Activated CD8-positive, alpha-beta memory T cell treated with anti-CD3 and anti-CD28 coated beads for 36 hours (primary cell): ENCODE results near the gene TNFSF15. TPM values are rescaled to one million over a fixed set of nuclear protein-coding genes. Genes with fewer than 3 reads are reported as not detected.

ENCODE experiments used
- CTCF ChIA-PET: fragments of 350-600 bp; sonication (Branson Sonifier 250); formaldehyde crosslinking; loops from one replicate; lab custom pipeline; 2021; ENCODE audit warnings: antibody characterized with exemption; lab: Charles Lee
- POLR2A ChIA-PET: fragments of 350-600 bp; sonication (Branson Sonifier 250); formaldehyde crosslinking; loops from one replicate; lab custom pipeline; 2021; ENCODE audit warnings: antibody characterized with exemption; lab: Charles Lee
- total RNA-seq, 2 experiments: library from RNA; stranded (reverse); gene quantifications; one replicate each; pipeline ENCODE4 v1.2.3, GENCODE V29; 2021

Gene TNFSF15
- total RNA-seq, 2 experiments from 2014 or later: 0.23 to 0.29 TPM

GRCh38 chr9:114827641-114828302 lies 21.9 kb upstream of the TNFSF15 start:
- POLR2A ChIA-PET: no interaction called here
- CTCF ChIA-PET: no interaction called here

- POLR2A ChIA-PET: no interaction called here
- CTCF ChIA-PET: interaction anchor here (1.5 kb wide), 1 partner anchor 84 kb away, joined by 3 read pairs; no protein-coding TSS in a partner anchor
Observed at GRCh38 chr9:114826431-114826830, 20.6 kb upstream of the TNFSF15 start.

DNA sequence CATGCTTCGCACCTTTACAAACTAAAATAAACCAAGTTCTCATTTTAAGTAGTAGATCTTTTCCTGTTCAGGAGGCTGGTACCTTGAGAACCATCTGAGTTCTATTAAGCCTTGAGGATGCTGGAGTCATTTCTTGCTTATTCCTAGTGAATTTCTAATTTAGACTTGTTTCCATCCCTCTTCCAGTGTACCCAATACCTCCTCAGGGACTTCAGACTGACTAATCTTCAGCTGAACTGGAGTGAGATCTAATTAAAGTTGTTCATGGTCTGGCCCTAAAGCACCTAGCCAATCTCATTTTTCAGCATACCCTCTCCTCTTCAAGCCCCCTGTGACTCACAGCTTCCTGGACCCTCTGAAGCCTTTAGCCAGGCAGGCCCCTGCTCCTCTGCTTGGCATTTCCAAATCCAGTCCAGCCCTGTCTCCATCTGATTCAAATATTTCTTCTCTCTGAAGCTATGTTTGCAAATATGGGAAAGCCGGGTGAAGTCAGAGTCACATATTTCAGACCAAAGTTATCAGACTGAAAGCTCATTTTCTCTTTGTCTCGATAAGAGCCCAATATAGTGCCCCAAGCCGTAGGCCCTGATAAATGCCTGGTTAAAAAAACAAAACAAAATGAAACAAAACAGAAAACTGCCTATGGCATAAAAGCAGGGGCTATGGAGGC lies 19.4 kb upstream of the TNFSF15 start:
- POLR2A ChIA-PET: no interaction called here

DNA sequence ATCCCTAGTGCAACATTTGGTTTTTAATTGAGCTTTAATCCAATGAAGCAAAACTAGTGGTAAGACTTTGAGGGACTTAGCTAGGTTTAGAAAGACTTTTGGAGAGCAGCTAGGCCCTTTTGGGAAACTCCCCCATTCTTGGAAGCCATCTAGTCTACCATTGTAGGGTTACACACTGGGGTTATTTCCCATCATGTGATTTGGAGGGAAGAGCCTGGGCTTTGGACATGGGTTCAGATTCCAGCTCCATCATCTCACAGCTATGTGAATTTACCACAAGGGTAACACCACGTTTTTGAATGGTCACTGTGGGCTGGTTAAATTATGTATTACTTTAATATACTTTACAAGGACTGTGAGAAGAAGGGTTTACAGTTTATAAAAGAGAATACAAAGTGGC lies 18.3 kb upstream of the TNFSF15 start:
- ChIA-PET CTCF (interaction anchor here (0.6 kb wide), 1 partner anchor 225 kb away, joined by 3 read pairs; no protein-coding TSS in a partner anchor), POLR2A (no interaction called here)

More for the DNA sequence above, 19.4 kb upstream of the TNFSF15 start:
- CTCF ChIA-PET: interaction anchor here (1.5 kb wide), 1 partner anchor 86 kb away, joined by 3 read pairs; no protein-coding TSS in a partner anchor

DNA sequence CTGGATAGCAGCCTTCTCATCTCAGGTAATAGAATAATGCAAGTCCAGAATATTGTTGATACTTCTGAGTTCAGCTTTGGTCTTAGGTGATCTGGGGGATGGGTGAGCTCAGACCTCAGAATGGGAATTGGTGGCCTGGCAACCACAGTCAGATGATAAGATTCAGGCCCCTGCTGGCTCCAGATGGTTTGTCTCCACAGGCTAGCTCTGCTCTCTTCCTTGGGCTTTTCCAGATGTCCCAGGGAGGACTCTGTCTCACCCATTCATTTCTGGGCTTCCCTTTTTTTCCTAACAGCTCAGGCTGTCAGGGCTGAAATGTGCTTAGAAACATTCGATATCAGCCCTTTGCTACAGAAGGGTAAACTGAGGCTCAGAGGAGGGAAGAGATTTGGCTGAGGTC lies 17.6 kb upstream of the TNFSF15 start:
- CTCF ChIA-PET: no interaction called here
- POLR2A ChIA-PET: no interaction called here

- CTCF ChIA-PET: no interaction called here
- POLR2A ChIA-PET: no interaction called here
Observed at GRCh38 chr9:114822708-114823107, 16.9 kb upstream of the TNFSF15 start.

DNA sequence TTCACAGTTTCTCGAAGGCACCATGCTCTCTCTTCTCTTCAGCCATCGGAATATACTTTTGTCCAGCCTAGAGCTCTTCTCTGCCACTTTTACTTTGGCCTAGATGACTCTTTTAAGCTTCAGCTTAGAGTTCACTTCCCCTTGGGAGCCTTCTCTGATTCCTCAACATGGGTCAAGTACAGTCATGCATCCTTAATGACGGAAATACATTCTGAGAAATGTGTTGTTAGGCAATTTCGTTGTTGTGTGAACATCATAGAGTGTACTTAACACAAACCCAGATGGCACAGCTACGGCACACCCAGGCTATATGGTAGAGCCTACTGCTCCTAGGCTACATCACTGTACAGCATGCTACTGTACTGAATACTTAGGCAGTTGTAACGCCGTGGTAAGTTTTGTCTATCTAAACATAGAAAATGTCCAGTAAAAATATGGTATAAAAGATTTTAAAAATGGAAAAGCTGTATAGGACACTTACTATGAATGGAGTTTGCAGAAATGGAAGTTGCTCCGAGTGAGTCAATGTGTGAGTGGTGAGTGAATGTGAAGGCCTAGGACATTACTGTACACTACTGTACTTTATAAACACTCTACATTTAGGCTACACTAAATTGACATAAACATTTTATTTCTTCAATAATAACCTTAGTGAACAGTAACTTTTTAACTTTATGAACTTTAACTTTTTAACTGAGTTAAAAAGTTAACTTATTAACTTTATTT lies 15.1 kb upstream of the TNFSF15 start:
- POLR2A ChIA-PET: no interaction called here

DNA sequence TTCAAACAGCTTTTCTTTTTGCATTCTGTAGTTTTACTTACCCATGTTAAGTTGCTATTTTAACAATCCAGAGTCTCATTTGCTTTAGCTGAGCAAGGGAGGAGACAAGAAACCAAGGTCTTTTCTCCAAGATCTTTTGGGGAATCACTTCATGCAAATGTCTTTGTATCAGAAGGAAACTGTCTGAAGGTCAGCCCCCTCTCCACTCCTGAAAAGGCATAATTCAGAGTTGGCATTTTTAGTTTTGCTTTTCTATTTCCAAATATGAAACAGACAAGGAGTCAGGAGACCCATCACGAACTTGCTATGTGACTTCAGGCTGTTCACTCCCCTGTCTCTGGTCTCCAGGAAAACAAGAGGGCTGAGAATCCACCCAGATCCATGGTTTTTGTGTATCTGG lies 12.3 kb upstream of the TNFSF15 start:
- CTCF ChIA-PET: no interaction called here
- POLR2A ChIA-PET: no interaction called here

More for the DNA sequence above, 15.1 kb upstream of the TNFSF15 start:
- CTCF ChIA-PET: no interaction called here

- CTCF ChIA-PET: no interaction called here
- POLR2A ChIA-PET: no interaction called here
Observed at GRCh38 chr9:114813717-114814418, 8.0 kb upstream of the TNFSF15 start.

DNA sequence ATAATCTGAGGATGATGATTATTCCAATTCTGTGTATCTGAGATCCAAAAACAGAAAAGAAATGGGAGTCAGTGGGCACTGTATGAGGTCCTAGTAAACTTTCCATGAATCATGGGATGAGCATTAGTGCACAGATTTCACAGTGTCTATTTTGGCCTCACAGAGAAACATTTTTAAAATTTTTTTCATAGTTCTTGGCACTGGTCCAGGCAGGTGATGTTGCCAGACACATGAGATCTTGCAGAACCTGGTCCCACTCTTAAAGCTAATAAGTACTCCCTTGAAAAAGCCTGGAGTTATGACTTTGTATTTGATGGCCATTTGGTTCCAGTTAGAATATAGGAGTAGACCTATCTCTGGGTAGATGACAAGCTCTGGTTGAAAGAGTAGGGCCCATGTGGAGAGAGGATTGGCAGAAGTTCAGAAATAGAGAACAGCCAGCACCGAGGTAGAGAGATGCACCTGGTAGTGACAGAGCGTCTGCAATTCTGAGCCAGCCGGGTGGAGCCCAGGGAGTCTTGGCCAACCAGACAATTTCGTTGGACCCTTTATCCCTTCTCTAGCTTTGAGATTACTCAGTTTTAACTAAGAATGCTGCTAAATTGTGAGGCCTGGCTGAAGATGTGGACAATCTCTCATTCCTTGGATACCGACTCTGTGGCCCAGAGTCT lies 6.3 kb upstream of the TNFSF15 start:
- CTCF ChIA-PET: interaction anchor here (1.1 kb wide), 1 partner anchor 13 kb away, joined by 3 read pairs; no protein-coding TSS in a partner anchor
- POLR2A ChIA-PET: no interaction called here

GRCh38 chr9:114811301-114811700 lies 5.5 kb upstream of the TNFSF15 start:
- CTCF ChIA-PET: no interaction called here

DNA sequence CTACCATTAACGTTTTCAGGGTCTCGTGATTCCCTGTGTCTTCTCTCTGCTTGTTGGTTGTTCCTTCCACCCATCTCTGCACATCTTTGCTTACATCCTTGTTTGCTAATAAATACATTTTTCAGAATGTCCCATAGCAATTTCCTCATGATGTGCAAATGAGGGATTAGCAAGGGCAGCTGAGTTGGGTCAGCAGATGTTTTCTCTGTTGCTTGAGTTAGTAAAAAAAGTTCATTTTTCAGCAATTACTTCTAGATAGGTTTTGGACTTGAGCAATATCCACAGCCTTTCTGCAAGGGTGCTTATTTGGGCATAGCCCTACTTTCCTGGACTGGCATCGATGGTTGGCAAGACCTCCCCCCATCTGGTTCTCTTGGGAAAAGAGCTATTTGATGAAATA lies 4.8 kb upstream of the TNFSF15 start:
- ChIA-PET CTCF (no interaction called here), POLR2A (no interaction called here)

More at GRCh38 chr9:114811301-114811700, 5.5 kb upstream of the TNFSF15 start:
- POLR2A ChIA-PET: no interaction called here

DNA sequence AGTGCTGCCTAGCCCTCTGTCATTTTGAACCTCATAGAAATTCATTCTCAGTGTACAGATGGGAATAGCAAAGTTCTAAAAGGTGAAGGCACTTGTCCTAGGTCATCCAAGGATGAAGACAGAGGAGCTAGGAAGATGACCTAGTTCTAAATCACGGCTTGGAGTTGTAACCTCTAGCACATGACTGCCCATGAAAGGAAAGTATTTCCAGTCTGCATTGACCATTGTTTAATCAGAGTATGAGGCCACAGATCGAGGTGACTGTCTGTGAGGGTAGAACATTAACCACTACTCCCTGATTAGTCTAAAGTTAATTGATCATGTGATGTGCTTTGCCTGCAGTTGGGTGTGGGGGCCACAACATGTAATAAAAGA lies 674 bp upstream of the TNFSF15 start:
- POLR2A ChIA-PET: no interaction called here
- CTCF ChIA-PET: interaction anchor here (1.0 to 2.4 kb wide), 2 partner anchors 36 to 67 kb away, joined by 3 to 6 read pairs; no protein-coding TSS in a partner anchor

GRCh38 chr9:114804505-114804904 lies 1.3 kb downstream of the TNFSF15 start:
- CTCF ChIA-PET: no interaction called here

DNA sequence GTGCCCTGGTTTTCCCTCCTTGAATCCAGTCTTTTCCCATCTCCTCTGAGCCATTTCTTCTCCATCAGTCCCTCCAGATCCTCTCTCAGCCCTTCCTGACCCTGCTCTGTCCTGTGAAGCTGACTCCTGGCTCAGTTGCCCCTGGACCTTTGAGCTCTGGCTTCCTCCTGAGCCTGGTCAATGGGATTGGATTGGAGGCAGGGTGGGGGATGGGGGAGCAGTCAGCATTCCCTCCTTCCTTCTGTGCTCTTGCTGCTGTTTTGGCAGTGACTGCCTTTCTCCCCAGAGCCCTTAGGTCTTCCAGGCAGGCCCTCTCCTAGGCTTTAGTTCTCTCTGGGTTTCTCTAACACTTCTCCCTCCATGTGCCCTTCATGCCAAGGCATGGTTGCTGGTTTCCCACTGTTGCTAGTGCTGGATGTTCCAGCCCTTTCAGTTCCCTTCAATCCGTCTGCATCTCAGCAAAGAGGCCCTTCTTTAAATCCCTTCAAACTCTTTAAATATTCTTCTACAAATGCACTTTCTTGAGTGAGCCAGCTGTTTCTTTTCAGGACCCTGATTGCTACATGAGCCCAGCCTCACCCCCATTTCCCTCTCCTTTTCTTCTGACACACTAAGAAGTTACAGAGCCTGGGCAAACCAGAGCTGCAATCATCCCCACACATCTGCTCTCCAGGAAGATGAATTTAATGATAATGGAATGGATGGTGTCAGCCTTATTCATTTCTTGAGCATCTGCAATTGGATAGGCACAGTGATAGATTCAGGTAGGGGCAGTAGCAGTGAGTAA lies 2.2 kb downstream of the TNFSF15 start:
- POLR2A ChIA-PET: no interaction called here
- CTCF ChIA-PET: no interaction called here

More at GRCh38 chr9:114804505-114804904, 1.3 kb downstream of the TNFSF15 start:
- POLR2A ChIA-PET: no interaction called here

DNA sequence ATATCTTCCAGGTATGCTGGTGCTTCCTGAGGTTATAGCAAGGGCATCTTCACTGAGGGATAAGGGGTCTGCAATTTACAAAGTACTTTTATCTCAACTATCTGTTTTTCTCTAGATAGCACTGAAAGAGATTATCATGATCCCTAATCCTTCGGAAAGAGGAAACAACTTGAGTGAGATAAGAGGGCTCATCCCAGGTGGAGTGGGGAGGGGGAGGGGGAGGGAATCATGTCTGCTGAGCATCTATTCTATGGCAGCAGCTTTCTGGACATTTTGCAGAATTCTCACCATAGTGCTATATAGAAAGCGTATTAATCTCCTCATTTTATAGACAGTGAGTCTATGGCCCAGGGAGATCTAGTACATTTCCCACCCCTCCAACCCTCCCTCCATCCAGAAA lies 5.9 kb downstream of the TNFSF15 start:
- ChIA-PET POLR2A (no interaction called here), CTCF (no interaction called here)

DNA sequence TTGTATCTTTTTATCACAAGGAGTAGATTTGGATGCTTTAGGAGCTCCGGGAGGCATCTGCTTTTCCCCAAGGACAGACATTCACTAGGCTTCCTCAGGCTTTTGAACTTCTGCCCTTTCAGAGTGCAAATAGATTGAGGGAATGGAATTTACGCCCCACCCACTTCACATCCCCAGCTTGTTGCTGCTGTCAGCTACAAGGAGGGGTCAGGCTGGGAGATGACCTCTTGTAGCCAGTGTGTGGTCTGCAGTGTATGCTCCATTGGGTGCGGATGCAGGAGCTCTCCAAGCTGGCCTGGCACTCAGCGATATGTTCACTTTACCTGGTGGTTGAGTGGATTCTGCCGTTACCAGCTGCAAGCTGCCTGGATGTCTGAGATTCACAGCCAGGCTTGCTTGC lies 6.4 kb downstream of the TNFSF15 start:
- ChIA-PET CTCF (no interaction called here), POLR2A (no interaction called here)

- POLR2A ChIA-PET: no interaction called here
- CTCF ChIA-PET: interaction anchor here (0.6 kb wide), 1 partner anchor 13 kb away, joined by 3 read pairs; no protein-coding TSS in a partner anchor
Observed at GRCh38 chr9:114798780-114799427, 6.9 kb downstream of the TNFSF15 start.
